Measurements from ENCODE around the gene GRK5.
"Not testable (repeated sequence)": the region's sequence is repeated elsewhere in the genome, so short reads cannot be mapped to it uniquely, and the experiment has no call there.

GRK5 gene

DNA sequence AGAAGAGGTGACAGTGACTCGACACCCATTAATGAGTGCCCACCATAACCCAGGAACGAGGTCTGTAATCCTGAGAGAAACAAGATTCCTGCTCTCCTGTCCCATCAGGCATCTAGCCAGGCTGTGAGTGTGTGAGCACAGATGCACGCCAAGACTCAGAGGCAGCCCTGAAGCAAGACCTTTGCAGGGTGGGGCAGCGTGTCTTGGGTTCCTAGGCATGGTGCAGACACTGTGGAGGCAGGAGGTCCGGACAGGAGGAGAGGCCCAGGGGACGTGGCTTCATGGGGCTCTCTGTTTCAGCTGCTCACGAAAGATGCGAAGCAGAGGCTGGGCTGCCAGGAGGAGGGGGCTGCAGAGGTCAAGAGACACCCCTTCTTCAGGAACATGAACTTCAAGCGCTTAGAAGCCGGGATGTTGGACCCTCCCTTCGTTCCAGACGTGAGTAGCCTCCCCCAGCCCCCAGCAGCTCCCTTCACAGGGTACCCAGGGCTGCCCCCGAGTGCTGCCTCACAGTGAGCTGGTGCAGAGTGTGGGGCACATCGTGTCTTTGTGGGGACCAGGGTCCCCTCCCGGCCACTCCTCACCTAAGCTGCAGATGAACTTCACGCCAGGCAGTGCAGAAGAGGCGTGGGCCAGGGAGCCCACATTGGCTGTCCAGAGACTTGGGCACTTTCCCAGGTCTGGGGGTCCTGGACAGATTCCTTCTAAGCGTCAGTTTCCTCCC is 240.6 kb downstream of the GRK5 start:
- no peak for DNase-seq

DNA sequence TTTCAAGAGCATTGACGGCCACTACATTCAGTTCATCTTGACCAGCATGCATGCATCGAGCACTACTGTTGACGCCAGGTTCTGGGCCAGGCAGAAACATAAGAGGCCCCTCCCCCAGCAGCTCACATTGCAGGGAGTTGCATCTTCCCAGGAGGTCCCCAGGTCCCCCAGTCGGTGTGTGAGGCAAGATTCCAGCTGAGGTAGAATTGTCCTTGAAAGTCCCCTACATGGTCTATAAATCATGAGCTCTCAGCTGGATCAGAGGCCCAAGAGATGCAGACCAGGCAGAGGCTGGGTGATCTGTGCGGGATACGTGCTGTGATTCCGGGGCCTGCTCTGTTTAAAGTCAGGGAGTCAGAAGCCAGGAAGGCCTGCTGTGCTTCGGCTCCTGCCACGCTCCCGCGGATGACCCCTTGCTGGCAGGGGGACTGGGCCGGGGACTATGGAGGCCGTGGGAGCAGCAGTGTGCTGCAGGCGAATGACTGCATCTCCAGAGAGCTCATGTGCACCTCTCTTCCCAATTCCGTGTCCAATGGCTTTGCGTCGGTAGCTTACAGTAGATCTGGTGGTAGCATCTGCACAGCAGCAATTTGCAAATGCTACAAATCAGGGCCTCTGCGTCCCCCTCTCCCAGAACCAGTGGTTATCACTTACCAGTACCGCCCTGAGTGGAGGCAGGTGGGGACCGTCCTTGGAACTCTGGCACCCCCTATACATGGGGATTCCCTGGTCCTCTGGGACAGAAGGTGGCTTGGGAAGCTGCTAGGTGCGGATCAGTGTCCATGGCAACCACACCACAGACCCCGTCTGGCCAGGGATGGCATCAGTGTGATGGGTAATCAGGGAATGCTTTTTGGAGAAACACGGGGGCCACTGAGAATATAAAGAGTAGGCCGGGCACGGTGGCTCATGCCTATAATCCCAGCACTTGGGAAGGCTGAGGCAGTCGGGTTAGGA is 241.5 kb downstream of the GRK5 start:
- no peak for DNase-seq

GRCh38 chr10:119449760-119450461 is 242.5 kb downstream of the GRK5 start:
- DNase-seq = no peak

- no peak for DNase-seq
These were observed 243.4 kb downstream of the GRK5 start for GRCh38 chr10:119450606-119451299.

DNA sequence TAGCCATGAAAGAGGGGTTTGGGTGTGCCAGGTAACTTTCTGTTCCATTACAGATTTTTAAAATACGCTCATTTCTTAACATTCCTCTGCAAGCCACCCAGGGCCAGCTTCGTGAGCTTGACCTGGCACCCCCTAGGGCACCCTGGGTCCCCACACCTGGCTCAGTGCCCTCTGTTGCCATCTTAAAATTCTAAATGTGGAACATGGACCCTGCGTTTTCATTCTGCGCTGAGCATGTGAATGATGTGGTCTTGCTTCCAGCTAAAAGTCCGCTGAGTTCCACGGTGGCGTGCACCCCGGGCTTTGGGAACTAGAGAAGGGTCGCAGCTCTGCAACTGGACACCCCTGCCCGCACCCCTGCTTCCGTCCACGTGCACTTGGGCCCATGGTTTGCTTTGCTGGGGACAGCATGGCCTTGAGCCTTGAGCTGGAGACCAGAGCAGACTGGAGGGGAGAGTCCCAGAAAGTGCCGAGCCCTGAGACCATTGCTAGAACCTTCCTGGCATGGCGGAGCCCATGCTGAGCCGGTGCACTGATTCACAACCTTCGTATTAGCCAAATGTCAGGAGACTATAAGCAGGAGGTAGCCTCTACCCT is 244.0 kb downstream of the GRK5 start:
- no peak for DNase-seq

DNA sequence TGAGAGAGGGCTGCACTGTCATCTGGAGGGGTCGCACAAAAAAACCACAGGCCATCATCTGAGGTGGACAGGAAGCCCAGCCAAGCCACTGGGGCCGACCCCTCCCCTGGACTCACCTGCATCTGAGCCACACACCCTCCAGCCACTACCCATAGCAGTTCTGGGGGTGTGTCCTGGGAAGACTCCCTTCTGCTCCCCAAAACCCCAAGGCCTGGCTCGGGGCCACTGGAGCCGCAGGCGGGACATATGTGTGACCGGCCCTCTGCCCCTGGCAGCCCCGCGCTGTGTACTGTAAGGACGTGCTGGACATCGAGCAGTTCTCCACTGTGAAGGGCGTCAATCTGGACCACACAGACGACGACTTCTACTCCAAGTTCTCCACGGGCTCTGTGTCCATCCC is 245.0 kb downstream of the GRK5 start:
- DNase-seq = no peak

DNA sequence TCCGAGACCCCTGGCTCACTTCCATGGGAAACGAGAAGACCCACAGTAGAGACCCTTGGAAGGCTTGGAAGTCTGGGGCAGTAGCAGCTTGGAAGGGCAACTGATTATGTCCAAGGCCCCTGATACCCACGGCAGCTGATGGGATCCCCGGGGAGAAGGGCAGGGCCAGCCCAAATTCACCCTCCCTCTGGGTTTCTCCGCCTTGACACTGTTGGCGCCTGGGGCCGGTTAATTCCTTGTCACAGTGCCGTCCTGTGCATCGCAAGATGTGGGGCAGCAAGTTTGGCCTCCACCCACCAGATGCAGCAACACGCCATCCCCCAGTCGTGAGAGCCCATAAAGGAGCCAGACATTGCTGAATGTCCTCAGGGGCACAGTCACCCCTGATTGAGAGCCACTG is 245.9 kb downstream of the GRK5 start:
- DNase-seq = no peak

GRCh38 chr10:119454316-119454715 is 246.9 kb downstream of the GRK5 start:
- DNase-seq = no peak

DNA sequence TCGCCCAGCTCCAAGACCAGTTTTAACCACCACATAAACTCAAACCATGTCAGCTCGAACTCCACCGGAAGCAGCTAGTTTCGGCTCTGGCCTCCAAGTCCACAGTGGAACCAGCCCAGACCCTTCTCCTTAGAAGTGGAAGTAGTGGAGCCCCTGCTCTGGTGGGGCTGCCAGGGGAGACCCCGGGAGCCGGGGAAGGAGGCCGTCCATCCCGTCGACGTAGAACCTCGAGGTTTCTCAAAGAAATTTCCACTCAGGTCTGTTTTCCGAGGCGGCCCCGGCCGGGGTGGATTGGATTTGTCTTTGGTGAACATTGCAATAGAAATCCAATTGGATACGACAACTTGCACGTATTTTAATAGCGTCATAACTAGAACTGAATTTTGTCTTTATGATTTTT is 247.6 kb downstream of the GRK5 start:
- DNase-seq = no peak

GRCh38 chr10:119455609-119456434 is 248.5 kb downstream of the GRK5 start:
- no peak for DNase-seq

GRCh38 chr10:119456435-119456810 is 249.1 kb downstream of the GRK5 start:
- DNase-seq = no peak

DNA sequence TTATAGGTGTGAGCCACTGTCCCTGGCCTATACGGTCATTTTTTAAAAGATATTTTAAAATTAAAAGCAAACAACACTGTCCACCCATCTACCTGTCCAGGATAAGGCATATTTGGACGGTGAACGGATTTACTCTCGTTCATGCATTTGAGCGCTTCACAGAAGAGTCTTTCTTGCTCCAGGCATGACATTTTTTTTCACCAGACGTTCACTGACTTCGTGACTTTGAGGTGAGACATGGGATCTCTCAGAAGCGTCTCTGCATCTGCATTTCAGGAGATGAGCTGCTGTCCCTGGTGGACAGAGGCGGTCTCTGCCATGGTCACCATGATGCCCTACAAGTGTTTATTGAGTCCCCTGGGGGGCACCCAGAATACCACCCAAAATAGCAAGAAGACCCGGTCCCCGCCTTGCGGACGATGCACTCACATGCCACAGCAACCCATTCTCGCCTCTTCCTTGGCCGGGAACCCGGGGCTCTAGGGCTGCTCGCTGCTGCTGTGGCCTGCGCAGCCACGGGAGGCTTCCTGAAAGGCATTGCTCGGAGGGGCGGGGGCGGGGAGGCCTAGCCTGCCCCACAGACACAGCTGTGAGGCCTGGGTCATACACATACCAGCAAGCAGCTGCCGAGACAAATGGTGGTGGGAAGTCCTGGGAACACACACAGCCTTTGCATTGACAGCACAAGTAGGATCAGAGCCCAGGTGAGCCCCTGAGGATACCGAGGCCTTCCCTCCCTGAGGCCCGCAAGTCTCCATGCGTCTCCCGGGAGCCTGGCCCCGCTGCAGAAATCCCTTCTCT is 250.8 kb downstream of the GRK5 start:
- no peak for DNase-seq

- no peak for DNase-seq
These were observed 252.4 kb downstream of the GRK5 start for GRCh38 chr10:119459681-119460340.

GRCh38 chr10:119460369-119461195 is 253.2 kb downstream of the GRK5 start:
- DNase-seq = no peak

DNA sequence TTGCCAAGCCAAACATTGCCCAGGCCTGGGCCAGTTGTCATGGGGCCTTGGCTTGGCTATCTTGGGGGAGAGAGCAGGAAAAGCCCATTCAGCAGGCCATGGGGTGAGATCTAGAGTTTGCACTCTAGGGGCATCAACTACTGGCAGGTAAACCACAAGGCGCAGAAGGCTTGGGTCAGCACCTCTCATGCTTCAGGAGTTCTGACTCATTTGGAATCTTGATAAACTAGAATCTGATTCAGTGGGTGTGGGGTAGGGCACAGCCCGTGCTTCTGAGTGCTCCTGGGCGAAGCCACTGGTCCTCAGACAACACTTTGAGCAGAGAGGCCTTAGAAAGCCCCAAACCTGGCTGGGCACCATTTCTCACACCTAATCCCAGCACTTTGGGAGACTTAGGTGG is 254.0 kb downstream of the GRK5 start:
- no peak for DNase-seq

GRCh38 chr10:119461923-119462322 is 254.6 kb downstream of the GRK5 start:
- DNase-seq = no peak

GRCh38 chr10:119462773-119463172 is 255.4 kb downstream of the GRK5 start:
- no peak for DNase-seq

DNA sequence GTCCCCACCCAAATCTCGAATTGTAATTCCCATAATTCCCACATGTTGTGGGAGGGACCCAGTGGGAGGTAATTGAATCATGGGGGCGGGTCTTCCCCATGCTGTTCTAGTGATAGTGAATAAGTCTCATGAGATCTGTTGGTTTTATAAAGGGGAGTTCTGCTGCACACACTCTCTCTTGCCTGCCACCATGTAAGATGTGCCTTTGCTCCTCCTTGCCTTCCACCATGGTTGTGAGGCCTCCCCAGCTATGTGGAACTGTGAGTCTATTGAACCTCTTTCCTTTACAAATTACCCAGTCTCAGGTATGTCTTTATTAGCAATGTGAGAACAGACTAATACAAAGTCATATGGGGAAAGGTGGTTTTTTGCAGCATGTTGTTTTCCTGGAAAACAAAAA is 255.8 kb downstream of the GRK5 start:
- not testable (repeated sequence) for DNase-seq

DNA sequence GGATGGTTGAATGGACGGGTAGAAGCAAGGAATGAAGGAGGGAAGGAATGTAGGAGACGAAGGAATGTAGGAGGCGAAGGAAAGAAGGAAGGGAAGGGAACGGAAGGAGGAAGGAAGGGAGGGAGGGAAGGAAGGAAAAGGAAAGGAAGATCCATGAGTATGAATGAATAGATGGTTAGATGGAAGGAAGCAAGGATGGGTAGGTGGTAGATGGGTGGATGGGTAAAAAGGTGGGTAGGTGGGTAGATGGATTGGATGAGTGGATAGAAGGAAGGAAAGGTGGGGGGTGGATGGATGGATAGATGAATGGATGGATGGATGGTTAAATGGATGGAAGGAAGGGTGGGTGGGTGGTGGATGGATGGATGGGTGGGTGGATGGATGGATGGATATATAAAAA is 257.7 kb downstream of the GRK5 start:
- no peak for DNase-seq

Data from stimulated activated CD4-positive, alpha-beta T cell treated with anti-CD3 and anti-CD28 coated beads, Interleukin-4, amount 100 ng/mL, for 4 hours (primary cell).